SK-N-SH (cell line): ENCODE measurements around the gene VPS26B. TPM values are rescaled to one million over a fixed set of nuclear protein-coding genes. Genes with fewer than 3 reads are reported as not detected.

Experiments
- CTCF ChIA-PET: fragments of 300-600, 350-600 bp; formaldehyde crosslinking; extraction: SDS; loops from one replicate; lab custom pipeline; 2021; lab: Yijun Ruan, JAX
- POLR2A ChIA-PET: fragments of 350-600 bp; sonication (Branson Sonifier 250); formaldehyde crosslinking; extraction: SDS; loops from one replicate; lab custom pipeline; 2020; ENCODE audit warnings: antibody characterized with exemption, inconsistent platforms; lab: Yijun Ruan, JAX
- DNase-seq: peaks from one replicate; pipeline ENCODE4 v3.0.0; 2012
- H2AFZ ChIP-seq: fragments of 200-600 bp; sonication (generic); 2 replicates; pipeline ENCODE4 v1.8.1; 2016; ENCODE audit warnings: antibody characterized with exemption, mild to moderate bottlenecking, low read depth
- H3F3A ChIP-seq: fragments of 200-600 bp; sonication (generic); replicated peaks from 2 replicates; pipeline ENCODE3; 2016; ENCODE audit warnings: antibody characterized with exemption, mild to moderate bottlenecking; ENCODE audit not compliant: insufficient read depth
- H3K27ac ChIP-seq, 2 experiments: fragments of 200-500 bp in 1 of 2; fragments of 200-600 bp in 1 of 2; sonication (Bioruptor generic) in 1 of 2; sonication (generic), shearing (Covaris generic) in 1 of 2; 2 replicates each; pipeline versions ENCODE4 v1.5.1 to v1.6.1; 2014 to 2016; ENCODE audit warnings: low read depth in 2 of 2, inconsistent platforms in 1 of 2, low read length in 1 of 2, mild to moderate bottlenecking in 1 of 2, mixed read lengths in 1 of 2
- H3K27me3 ChIP-seq: fragments of 200-600 bp; sonication (generic), shearing (Covaris generic); 2 replicates; pipeline ENCODE4 v1.6.1; 2016; ENCODE audit warnings: mixed run types; ENCODE audit not compliant: insufficient read depth
- H3K36me3 ChIP-seq, 2 experiments: fragments of 200-500 bp in 1 of 2; fragments of 200-600 bp in 1 of 2; sonication (Bioruptor generic) in 1 of 2; sonication (generic) in 1 of 2; replicated peaks in 1 of 2; 2 replicates each; pipeline versions ENCODE3 to v1.5.1; 2014 to 2016; ENCODE audit warnings: low read length in 1 of 2, mild to moderate bottlenecking in 1 of 2; ENCODE audit not compliant: insufficient read depth in 2 of 2, control insufficient read depth in 1 of 2
- H3K4me1 ChIP-seq, 2 experiments: fragments of 200-500 bp in 1 of 2; fragments of 200-600 bp in 1 of 2; sonication (Bioruptor generic) in 1 of 2; sonication (generic), shearing (Covaris generic) in 1 of 2; 2 replicates each; pipeline versions ENCODE4 v1.5.1 to v1.6.1; 2014 to 2016; ENCODE audit warnings: low read depth in 1 of 2, low read length in 1 of 2, mixed run types in 1 of 2; ENCODE audit not compliant: insufficient read depth in 2 of 2, control insufficient read depth in 1 of 2
- H3K4me2 ChIP-seq: fragments of 200-600 bp; sonication (generic), shearing (Covaris generic); 2 replicates; pipeline ENCODE4 v1.6.1; 2017; ENCODE audit warnings: mixed run types
- H3K4me3 ChIP-seq, 2 experiments: fragments of 200-500 bp in 1 of 2; fragments of 200-600 bp in 1 of 2; sonication (Bioruptor generic) in 1 of 2; sonication (generic), shearing (Covaris generic) in 1 of 2; 2 replicates each; pipeline versions ENCODE4 v1.5.1 to v1.8.1; 2014 to 2016; ENCODE audit warnings: low read depth in 2 of 2, inconsistent platforms in 1 of 2, low read length in 1 of 2, mild to moderate bottlenecking in 1 of 2, mixed read lengths in 1 of 2, moderate library complexity in 1 of 2
- H3K79me2 ChIP-seq: fragments of 200-600 bp; sonication (generic); 2 replicates; pipeline ENCODE4 v1.8.1; 2017; ENCODE audit warnings: mild to moderate bottlenecking; ENCODE audit not compliant: insufficient read depth
- H3K9ac ChIP-seq: fragments of 200-600 bp; sonication (generic); 2 replicates; pipeline ENCODE4 v1.6.1; 2017; ENCODE audit warnings: mixed run types
- H3K9me2 ChIP-seq: fragments of 200-600 bp; sonication (generic); 2 replicates; pipeline ENCODE4 v1.6.1; 2017; ENCODE audit warnings: mixed run types
- H3K9me3 ChIP-seq: fragments of 200-600 bp; sonication (generic); 2 replicates; pipeline ENCODE4 v1.6.1; 2017; ENCODE audit warnings: mixed run types, mild to moderate bottlenecking, moderate library complexity
- H4K20me1 ChIP-seq: fragments of 200-600 bp; sonication (generic); 2 replicates; pipeline ENCODE4 v1.6.1; 2017; ENCODE audit warnings: mild to moderate bottlenecking, mixed run types; ENCODE audit not compliant: insufficient read depth
- CHD2 ChIP-seq: fragments of 150-350 bp; IDR thresholded peaks from 2 replicates; pipeline ENCODE4 v1.6.1; 2018; ENCODE audit warnings: low read length; ENCODE audit not compliant: partially characterized antibody
- EZH2phosphoT487 ChIP-seq: fragments of 200-600 bp; sonication (generic); IDR thresholded peaks from 2 replicates; pipeline ENCODE4 v1.6.1; 2017; ENCODE audit warnings: low read depth, mixed run types, mild to moderate bottlenecking, antibody characterized with exemption, moderate library complexity, borderline replicate concordance
- FOXM1 ChIP-seq: IDR thresholded peaks from 2 replicates; pipeline ENCODE4 v1.4.0; 2012; ENCODE audit warnings: low read depth, mild to moderate bottlenecking
- GABPA ChIP-seq: IDR thresholded peaks from 2 replicates; pipeline ENCODE4 v1.4.0; 2012; ENCODE audit warnings: low read depth, mild to moderate bottlenecking
- MEF2A ChIP-seq: IDR thresholded peaks from 2 replicates; pipeline ENCODE4 v1.4.0; 2012; ENCODE audit warnings: low read depth, borderline replicate concordance
- NFIC ChIP-seq: IDR thresholded peaks from 2 replicates; pipeline ENCODE4 v1.4.0; 2012; ENCODE audit warnings: borderline replicate concordance
- NRF1 ChIP-seq: IDR thresholded peaks from 2 replicates; pipeline ENCODE4 v1.6.1; 2012; ENCODE audit warnings: low read depth, mild to moderate bottlenecking, low read length
- POLR2AphosphoS5 ChIP-seq: IDR thresholded peaks from 2 replicates; pipeline ENCODE4 v1.6.1; 2012; ENCODE audit warnings: low read depth, low read length
- RAD21 ChIP-seq: IDR thresholded peaks from 2 replicates; pipeline ENCODE4 v1.6.1; 2012; ENCODE audit warnings: mild to moderate bottlenecking, low read length
- SIN3A ChIP-seq: IDR thresholded peaks from 2 replicates; pipeline ENCODE4 v1.6.1; 2012; ENCODE audit warnings: low read depth, mild to moderate bottlenecking, low read length, moderate library complexity, borderline replicate concordance
- SMC3 ChIP-seq: IDR thresholded peaks from 2 replicates; pipeline ENCODE4 v1.6.1; 2012; ENCODE audit warnings: low read depth, low read length, improper control_type of control experiment
- TCF12 ChIP-seq: IDR thresholded peaks from 2 replicates; pipeline ENCODE4 v1.4.0; 2012
- YY1 ChIP-seq: IDR thresholded peaks from 2 replicates; pipeline ENCODE4 v1.4.0; 2012; ENCODE audit warnings: low read depth, mild to moderate bottlenecking
- WGBS: methylation state at CpG from one replicate; pipeline ENCODE4 v1.1.6; 2017; ENCODE audit warnings: low lambda C conversion rate; 5-methylcytosine and 5-hydroxymethylcytosine counted together
- polyA plus RNA-seq, 3 experiments: library from polyadenylated mRNA; depleted of rRNA; stranded (reverse); fragments of >200 nt; gene quantifications; 2 replicates each; pipeline ENCODE4 v1.2.3, GENCODE V29; 2012
- TF ChIP-seq, protein P1 (sequence below): fragments of 200-600 bp; sonication (generic); IDR thresholded peaks from 2 replicates; pipeline ENCODE4 v1.6.1; 2017; ENCODE audit warnings: antibody characterized with exemption, mild to moderate bottlenecking, moderate library complexity
- TF ChIP-seq, protein P2 (sequence below): IDR thresholded peaks from 2 replicates; pipeline ENCODE4 v1.6.1; 2012; ENCODE audit warnings: mild to moderate bottlenecking, low read depth, low read length, moderate library complexity

VPS26B gene
- polyA plus RNA-seq, 1 of the 3 experiments (the other 2 are of a cell fraction): 53.0 TPM

DNA sequence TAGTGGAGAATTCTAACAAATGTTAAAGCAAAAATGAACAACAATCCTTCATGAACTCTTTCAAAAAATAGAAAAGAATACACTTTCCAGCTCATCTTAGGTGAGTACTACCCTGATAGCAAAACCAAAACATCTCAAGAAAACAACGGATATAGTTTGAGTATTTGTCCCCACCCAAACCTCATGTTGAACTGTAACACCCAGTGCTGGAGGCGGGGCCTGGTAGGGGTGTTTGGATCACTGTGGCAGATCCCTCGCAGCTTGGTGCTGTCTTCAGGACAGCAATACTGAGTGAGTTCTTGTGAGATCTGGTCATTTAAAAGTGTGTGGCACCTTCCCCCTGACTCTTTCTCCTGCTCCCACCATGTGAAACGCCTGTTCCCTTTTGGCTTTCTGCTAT is 27.7 kb upstream of the VPS26B start:
- 94% methylated on average over 4 of the region's 4 CpGs for WGBS
- Histone ChIP-seq H2AFZ (no peak overlapping the region), H3K4me2 (no peak overlapping the region), H3K27me3 (no peaks in the 10 kb centered on the region), H3K9ac (no peak overlapping the region), H4K20me1 (no peaks in the 10 kb centered on the region), H3K36me3 (peaks cover 47 to 56% of the 10 kb centered on the region in 2 experiments), H3K4me1 (no peaks in the 10 kb centered on the region; a peak in 1 of 4 replicates), H3K9me3 (no peaks in the 10 kb centered on the region), H3K79me2 (no peaks in the 10 kb centered on the region), H3K4me3 (no peak overlapping the region), H3K27ac (no peak overlapping the region), H3F3A (no peaks in the 10 kb centered on the region), H3K9me2 (no peaks in the 10 kb centered on the region)
- CTCF ChIA-PET: interaction anchor here (0.7 to 2.3 kb wide), 3 partner anchors 10 to 146 kb away, joined by 3 to 11 read pairs (median 4); no protein-coding TSS in a partner anchor
- no peak for DNase-seq
- TF ChIP-seq RAD21: no peak
- no peak for TF ChIP-seq FOXM1
- no peak for TF ChIP-seq NRF1
- TF ChIP-seq, protein P1, sequence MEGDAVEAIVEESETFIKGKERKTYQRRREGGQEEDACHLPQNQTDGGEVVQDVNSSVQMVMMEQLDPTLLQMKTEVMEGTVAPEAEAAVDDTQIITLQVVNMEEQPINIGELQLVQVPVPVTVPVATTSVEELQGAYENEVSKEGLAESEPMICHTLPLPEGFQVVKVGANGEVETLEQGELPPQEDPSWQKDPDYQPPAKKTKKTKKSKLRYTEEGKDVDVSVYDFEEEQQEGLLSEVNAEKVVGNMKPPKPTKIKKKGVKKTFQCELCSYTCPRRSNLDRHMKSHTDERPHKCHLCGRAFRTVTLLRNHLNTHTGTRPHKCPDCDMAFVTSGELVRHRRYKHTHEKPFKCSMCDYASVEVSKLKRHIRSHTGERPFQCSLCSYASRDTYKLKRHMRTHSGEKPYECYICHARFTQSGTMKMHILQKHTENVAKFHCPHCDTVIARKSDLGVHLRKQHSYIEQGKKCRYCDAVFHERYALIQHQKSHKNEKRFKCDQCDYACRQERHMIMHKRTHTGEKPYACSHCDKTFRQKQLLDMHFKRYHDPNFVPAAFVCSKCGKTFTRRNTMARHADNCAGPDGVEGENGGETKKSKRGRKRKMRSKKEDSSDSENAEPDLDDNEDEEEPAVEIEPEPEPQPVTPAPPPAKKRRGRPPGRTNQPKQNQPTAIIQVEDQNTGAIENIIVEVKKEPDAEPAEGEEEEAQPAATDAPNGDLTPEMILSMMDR: no peak
- no peak for TF ChIP-seq CHD2
- POLR2A ChIA-PET: no interaction called here

DNA sequence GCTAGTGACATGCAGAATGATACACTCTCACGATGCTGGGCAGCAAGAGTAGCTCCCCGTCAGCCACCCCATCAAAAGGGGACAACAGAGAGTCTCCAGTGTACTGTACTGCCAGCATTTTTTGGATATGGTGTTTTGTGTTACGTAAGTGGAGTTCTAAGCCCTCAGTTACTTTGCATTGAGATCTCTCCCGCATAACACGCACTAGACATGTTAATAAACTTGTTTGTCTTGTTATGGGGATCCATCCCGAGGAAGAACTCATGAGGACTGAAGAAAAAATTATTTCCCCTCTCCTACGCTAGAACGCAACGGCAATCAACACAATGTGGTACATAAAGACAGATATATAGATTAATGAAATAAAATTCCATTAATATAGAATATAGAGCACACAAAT is 24.9 kb upstream of the VPS26B start:
- CTCF ChIA-PET: interaction anchor here (1.3 to 1.7 kb wide), 2 partner anchors 13 to 149 kb away, joined by 3 to 5 read pairs; no protein-coding TSS in a partner anchor
- TF ChIP-seq GABPA (no peak), SIN3A (no peak), CHD2 (no peak), SMC3 (no peak), TCF12 (no peak), NRF1 (no peak), POLR2AphosphoS5 (no peak), YY1 (no peak), EZH2phosphoT487 (no peak), FOXM1 (no peak), NFIC (no peak), MEF2A (no peak)
- TF ChIP-seq, protein P2, sequence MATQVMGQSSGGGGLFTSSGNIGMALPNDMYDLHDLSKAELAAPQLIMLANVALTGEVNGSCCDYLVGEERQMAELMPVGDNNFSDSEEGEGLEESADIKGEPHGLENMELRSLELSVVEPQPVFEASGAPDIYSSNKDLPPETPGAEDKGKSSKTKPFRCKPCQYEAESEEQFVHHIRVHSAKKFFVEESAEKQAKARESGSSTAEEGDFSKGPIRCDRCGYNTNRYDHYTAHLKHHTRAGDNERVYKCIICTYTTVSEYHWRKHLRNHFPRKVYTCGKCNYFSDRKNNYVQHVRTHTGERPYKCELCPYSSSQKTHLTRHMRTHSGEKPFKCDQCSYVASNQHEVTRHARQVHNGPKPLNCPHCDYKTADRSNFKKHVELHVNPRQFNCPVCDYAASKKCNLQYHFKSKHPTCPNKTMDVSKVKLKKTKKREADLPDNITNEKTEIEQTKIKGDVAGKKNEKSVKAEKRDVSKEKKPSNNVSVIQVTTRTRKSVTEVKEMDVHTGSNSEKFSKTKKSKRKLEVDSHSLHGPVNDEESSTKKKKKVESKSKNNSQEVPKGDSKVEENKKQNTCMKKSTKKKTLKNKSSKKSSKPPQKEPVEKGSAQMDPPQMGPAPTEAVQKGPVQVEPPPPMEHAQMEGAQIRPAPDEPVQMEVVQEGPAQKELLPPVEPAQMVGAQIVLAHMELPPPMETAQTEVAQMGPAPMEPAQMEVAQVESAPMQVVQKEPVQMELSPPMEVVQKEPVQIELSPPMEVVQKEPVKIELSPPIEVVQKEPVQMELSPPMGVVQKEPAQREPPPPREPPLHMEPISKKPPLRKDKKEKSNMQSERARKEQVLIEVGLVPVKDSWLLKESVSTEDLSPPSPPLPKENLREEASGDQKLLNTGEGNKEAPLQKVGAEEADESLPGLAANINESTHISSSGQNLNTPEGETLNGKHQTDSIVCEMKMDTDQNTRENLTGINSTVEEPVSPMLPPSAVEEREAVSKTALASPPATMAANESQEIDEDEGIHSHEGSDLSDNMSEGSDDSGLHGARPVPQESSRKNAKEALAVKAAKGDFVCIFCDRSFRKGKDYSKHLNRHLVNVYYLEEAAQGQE: no peak
- TF ChIP-seq, protein P1: no peak
- Histone ChIP-seq H3K27me3 (no peaks in the 10 kb centered on the region), H3K9me2 (no peaks in the 10 kb centered on the region), H2AFZ (no peak overlapping the region), H3K27ac (no peak overlapping the region), H3F3A (no peaks in the 10 kb centered on the region), H3K9ac (no peak overlapping the region), H4K20me1 (no peaks in the 10 kb centered on the region), H3K79me2 (no peaks in the 10 kb centered on the region), H3K36me3 (peaks cover 45 to 60% of the 10 kb centered on the region in 2 experiments), H3K4me1 (no peaks in the 10 kb centered on the region; a peak in 1 of 4 replicates), H3K9me3 (no peaks in the 10 kb centered on the region), H3K4me3 (no peak overlapping the region), H3K4me2 (no peak overlapping the region)
- DNase-seq: no peak
- POLR2A ChIA-PET: no interaction called here
- 89% methylated on average over 9 of the region's 9 CpGs for WGBS
